Uterus (tissue), 2 donors: Measurements from ENCODE around the gene BCAS3.
"Not testable (repeated sequence)": the region's sequence is repeated elsewhere in the genome, so short reads cannot be mapped to it uniquely, and the experiment has no call there.

Experiments
- POLR2A ChIP-seq, 2 donors: fragments of 450-650 bp; IDR thresholded peaks; one replicate each; pipeline ENCODE4 v1.6.1; 2016; ENCODE audit warnings: antibody characterized with exemption in 2 of 2, mild to moderate bottlenecking in 1 of 2, moderate library complexity in 1 of 2
- TF ChIP-seq, protein P1 (sequence below), 4 experiments: fragments of 200-600 bp in 2 of 4; fragments of 450-650 bp in 2 of 4; sonication (generic) in 2 of 4; IDR thresholded peaks; one replicate each; pipeline ENCODE4 v1.5.1; 2016 to 2019; ENCODE audit warnings: antibody characterized with exemption in 4 of 4, mild to moderate bottlenecking in 2 of 4, moderate library complexity in 1 of 4

DNA sequence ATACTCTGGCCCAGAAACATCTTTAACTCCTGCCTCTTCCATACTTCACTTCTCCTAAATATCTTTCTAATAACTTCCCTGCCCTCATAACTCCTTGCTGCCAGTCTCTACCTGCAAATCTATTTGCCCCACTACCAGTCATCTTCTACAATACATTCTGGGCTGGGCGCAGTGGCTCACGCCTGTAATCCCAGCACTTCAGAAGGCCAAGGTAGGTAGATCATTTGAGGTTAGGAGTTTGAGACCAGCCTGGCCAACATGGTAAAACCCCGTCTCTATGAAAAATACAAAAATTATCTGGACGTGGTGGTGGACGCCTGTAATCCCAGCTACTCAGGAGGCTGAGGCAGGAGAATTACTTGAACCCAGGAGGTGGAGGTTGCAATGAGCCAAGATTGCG, 763.9 kb downstream of the BCAS3 start:
- TF ChIP-seq, protein P1, sequence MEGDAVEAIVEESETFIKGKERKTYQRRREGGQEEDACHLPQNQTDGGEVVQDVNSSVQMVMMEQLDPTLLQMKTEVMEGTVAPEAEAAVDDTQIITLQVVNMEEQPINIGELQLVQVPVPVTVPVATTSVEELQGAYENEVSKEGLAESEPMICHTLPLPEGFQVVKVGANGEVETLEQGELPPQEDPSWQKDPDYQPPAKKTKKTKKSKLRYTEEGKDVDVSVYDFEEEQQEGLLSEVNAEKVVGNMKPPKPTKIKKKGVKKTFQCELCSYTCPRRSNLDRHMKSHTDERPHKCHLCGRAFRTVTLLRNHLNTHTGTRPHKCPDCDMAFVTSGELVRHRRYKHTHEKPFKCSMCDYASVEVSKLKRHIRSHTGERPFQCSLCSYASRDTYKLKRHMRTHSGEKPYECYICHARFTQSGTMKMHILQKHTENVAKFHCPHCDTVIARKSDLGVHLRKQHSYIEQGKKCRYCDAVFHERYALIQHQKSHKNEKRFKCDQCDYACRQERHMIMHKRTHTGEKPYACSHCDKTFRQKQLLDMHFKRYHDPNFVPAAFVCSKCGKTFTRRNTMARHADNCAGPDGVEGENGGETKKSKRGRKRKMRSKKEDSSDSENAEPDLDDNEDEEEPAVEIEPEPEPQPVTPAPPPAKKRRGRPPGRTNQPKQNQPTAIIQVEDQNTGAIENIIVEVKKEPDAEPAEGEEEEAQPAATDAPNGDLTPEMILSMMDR (IDR thresholded peaks at IDR 0.05) = not testable (repeated sequence)
- TF ChIP-seq POLR2A (IDR thresholded peaks at IDR 0.05) = not testable (repeated sequence)
